Measurements from ENCODE around the gene PBX1. TPM values are rescaled to one million over a fixed set of nuclear protein-coding genes. Genes with fewer than 3 reads are reported as not detected.

The PBX1 gene
- total RNA-seq, 2 donors from 2014 or later = 59.9 to 79.2 TPM

DNA sequence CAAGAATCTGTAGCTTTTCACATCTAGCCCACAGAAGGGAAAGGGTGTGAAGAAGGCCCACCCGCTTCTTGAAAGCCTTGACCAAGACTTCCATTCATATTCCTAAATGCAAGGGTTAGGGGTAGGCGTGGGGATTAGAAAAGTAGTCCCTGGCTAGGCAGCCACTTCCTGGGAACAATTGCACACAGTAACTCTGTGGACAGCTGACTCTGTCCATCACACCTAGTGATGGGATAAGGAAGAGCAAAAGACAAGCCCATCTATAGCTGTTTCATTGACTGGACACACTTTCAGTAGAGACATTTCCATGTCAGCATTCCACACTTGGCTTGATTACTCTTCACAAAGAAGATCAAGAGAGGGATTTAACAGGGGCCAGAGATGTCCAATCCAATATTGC, 294.2 kb downstream of the PBX1 start:
- TF ChIP-seq, protein P1, sequence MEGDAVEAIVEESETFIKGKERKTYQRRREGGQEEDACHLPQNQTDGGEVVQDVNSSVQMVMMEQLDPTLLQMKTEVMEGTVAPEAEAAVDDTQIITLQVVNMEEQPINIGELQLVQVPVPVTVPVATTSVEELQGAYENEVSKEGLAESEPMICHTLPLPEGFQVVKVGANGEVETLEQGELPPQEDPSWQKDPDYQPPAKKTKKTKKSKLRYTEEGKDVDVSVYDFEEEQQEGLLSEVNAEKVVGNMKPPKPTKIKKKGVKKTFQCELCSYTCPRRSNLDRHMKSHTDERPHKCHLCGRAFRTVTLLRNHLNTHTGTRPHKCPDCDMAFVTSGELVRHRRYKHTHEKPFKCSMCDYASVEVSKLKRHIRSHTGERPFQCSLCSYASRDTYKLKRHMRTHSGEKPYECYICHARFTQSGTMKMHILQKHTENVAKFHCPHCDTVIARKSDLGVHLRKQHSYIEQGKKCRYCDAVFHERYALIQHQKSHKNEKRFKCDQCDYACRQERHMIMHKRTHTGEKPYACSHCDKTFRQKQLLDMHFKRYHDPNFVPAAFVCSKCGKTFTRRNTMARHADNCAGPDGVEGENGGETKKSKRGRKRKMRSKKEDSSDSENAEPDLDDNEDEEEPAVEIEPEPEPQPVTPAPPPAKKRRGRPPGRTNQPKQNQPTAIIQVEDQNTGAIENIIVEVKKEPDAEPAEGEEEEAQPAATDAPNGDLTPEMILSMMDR (conservative IDR thresholded peaks at IDR 0.05) = no peak
- Mint-ChIP-seq H3K9me3 (no peaks in the 10 kb centered on the region), H3K27me3 (ENCODE audit: insufficient read depth) (no peaks in the 10 kb centered on the region), H3K4me3 (no peak overlapping the region), H3K27ac (no peak overlapping the region), H3K36me3 (ENCODE audit: low read depth) (peaks cover 11% of the 10 kb centered on the region), H3K4me1 (peaks cover 30% of the 10 kb centered on the region)
- Histone ChIP-seq H3K9me3 (ENCODE audit: control insufficient read depth, low read length) (no peaks in the 10 kb centered on the region), H3K4me3 (ENCODE audit: low read length) (no peak overlapping the region), H3K27ac (ENCODE audit: low read depth, low read length) (no peak overlapping the region), H3K36me3 (ENCODE audit: control insufficient read depth, insufficient read depth, low read length) (no peaks in the 10 kb centered on the region), H3K27me3 (ENCODE audit: control insufficient read depth, insufficient read depth, low read length, poor library complexity, severe bottlenecking) (no peaks in the 10 kb centered on the region), H3K4me1 (ENCODE audit: control insufficient read depth, insufficient read depth, low read length) (peaks cover 14% of the 10 kb centered on the region), H3K9ac (ENCODE audit: extremely low read depth, low read length, poor library complexity, severe bottlenecking) (no peak overlapping the region)
- DNase-seq = no peak
- WGBS, 2 experiments (ENCODE audit: insufficient coverage in 1 of 2, insufficient read length in 1 of 2) = 85 to 100% methylated on average over 1 to 2 of the region's 2 CpGs

DNA sequence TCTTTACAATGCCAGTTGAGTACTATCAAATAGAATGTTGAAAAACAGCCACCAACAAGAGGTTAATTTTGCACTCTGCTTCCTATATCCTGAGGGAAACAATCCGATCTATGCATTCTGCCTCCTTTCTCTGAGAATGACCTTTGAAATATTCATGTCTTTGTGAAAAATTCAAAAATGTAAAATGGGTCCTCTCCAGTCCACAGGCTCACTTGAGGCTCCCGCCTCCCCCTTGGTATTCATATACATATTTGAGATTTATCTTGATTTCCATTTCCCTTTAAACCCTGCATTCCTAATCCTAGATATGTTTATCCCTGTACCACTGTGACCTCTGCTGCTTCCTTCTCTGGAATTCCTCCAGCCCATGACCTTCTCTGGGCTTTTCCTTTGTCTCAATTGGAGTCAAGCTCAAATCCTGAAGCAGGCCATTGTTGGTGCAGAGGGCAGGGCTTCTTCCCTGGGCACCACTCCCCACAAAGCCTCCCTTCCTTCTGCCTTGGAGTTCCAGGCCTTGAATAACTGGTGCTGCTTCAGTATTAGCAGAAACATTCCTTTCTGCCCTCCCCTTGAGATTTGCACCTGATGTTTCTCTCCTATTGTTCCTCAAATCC, 296.8 kb downstream of the PBX1 start:
- DNase-seq = peak; percentile 64
- Histone ChIP-seq H3K27ac (ENCODE audit: low read depth, low read length) (no peak overlapping the region), H3K4me1 (ENCODE audit: control insufficient read depth, insufficient read depth, low read length) (peaks cover 18% of the 10 kb centered on the region), H3K36me3 (ENCODE audit: control insufficient read depth, insufficient read depth, low read length) (no peaks in the 10 kb centered on the region), H3K9ac (ENCODE audit: extremely low read depth, low read length, poor library complexity, severe bottlenecking) (no peak overlapping the region), H3K4me3 (ENCODE audit: low read length) (no peak overlapping the region), H3K9me3 (ENCODE audit: control insufficient read depth, low read length) (no peaks in the 10 kb centered on the region), H3K27me3 (ENCODE audit: control insufficient read depth, insufficient read depth, low read length, poor library complexity, severe bottlenecking) (no peaks in the 10 kb centered on the region)
- Mint-ChIP-seq H3K36me3 (ENCODE audit: low read depth) (no peaks in the 10 kb centered on the region), H3K27ac (peak overlapping the region; percentile 78), H3K4me3 (no peak overlapping the region), H3K9me3 (no peaks in the 10 kb centered on the region), H3K4me1 (peaks cover 49% of the 10 kb centered on the region), H3K27me3 (ENCODE audit: insufficient read depth) (peaks cover 8% of the 10 kb centered on the region)
- 71 to 93% methylated on average over 1 to 2 of the region's 2 CpGs for WGBS, 2 experiments (ENCODE audit: insufficient coverage in 1 of 2, insufficient read length in 1 of 2)
- TF ChIP-seq, protein P1 (conservative IDR thresholded peaks at IDR 0.05) = no peak

DNA sequence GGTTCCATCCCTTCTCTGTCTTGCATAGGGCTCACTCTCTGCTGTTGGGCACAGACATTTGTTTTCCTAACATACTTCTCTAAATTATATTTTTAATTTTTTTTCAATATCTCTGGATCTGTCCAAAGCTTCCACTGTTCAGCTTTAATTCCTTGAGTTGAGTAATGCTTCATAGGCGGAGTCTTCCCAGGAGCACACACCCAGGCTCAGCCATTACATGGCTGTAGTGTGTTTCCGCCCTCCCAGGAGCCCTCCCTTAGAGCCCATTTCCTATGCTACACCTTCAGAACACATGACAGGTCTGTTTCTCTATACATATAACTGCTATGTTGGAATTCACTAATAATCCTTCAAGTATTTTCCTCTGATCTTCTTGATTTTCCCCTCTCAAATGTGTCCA, 297.4 kb downstream of the PBX1 start:
- Mint-ChIP-seq H3K36me3 (ENCODE audit: low read depth) (no peaks in the 10 kb centered on the region), H3K27ac (peak overlapping the region; percentile 78), H3K4me3 (no peak overlapping the region), H3K4me1 (peaks cover 52% of the 10 kb centered on the region), H3K27me3 (ENCODE audit: insufficient read depth) (peaks cover 10% of the 10 kb centered on the region), H3K9me3 (no peaks in the 10 kb centered on the region)
- no peak overlapping the region for H3K4me3 ChIP-seq (ENCODE audit: low read length)
- no peak overlapping the region for H3K9ac ChIP-seq (ENCODE audit: extremely low read depth, low read length, poor library complexity, severe bottlenecking)
- H3K27ac ChIP-seq (ENCODE audit: low read depth, low read length) = no peak overlapping the region
- no peak for DNase-seq
- H3K9me3 ChIP-seq (ENCODE audit: control insufficient read depth, low read length) = no peaks in the 10 kb centered on the region
- 94 to 100% methylated on average over 1 to 2 of the region's 2 CpGs for WGBS, 2 experiments (ENCODE audit: insufficient coverage in 1 of 2, insufficient read length in 1 of 2)
- no peaks in the 10 kb centered on the region for H3K27me3 ChIP-seq (ENCODE audit: control insufficient read depth, insufficient read depth, low read length, poor library complexity, severe bottlenecking)
- no peaks in the 10 kb centered on the region for H3K36me3 ChIP-seq (ENCODE audit: control insufficient read depth, insufficient read depth, low read length)
- H3K4me1 ChIP-seq (ENCODE audit: control insufficient read depth, insufficient read depth, low read length) = peaks cover 18% of the 10 kb centered on the region
- TF ChIP-seq, protein P1 (conservative IDR thresholded peaks at IDR 0.05) = no peak

Data from endodermal cell (in vitro differentiated cells).